H9 (cell line): ENCODE results near the gene SYT9. TPM values are rescaled to one million over a fixed set of nuclear protein-coding genes. Genes with fewer than 3 reads are reported as not detected.

Source experiments
- DNase-seq: peaks from one replicate; pipeline ENCODE4 v3.0.0-alpha.2; 2017
- H2AFZ ChIP-seq: one replicate; pipeline ENCODE4 v1.6.1; 2013; ENCODE audit warnings: mild to moderate bottlenecking, low read length, control low read depth, moderate library complexity
- H2AK5ac ChIP-seq: 2 replicates; pipeline ENCODE4 v1.6.1; 2013; ENCODE audit warnings: low read length, control low read depth, mixed read lengths; ENCODE audit not compliant: insufficient read length
- H2BK120ac ChIP-seq: one replicate; pipeline ENCODE4 v1.6.1; 2013; ENCODE audit warnings: low read depth, mild to moderate bottlenecking, low read length, control low read depth, inconsistent platforms; ENCODE audit not compliant: poor library complexity, severe bottlenecking
- H2BK12ac ChIP-seq: 2 replicates; pipeline ENCODE4 v1.6.1; 2013; ENCODE audit warnings: low read length, control low read depth, mixed read lengths, low read depth; ENCODE audit not compliant: insufficient read length
- H2BK15ac ChIP-seq: 2 replicates; pipeline ENCODE4 v1.6.1; 2013; ENCODE audit warnings: low read depth, low read length, control low read depth
- H2BK20ac ChIP-seq: one replicate; pipeline ENCODE4 v1.6.1; 2013; ENCODE audit warnings: low read depth, mild to moderate bottlenecking, low read length, control low read depth, inconsistent platforms; ENCODE audit not compliant: poor library complexity, severe bottlenecking
- H2BK5ac ChIP-seq: 2 replicates; pipeline ENCODE4 v1.6.1; 2013; ENCODE audit warnings: low read length, control low read depth, mixed read lengths; ENCODE audit not compliant: insufficient read length
- H3K14ac ChIP-seq: 2 replicates; pipeline ENCODE4 v1.6.1; 2013; ENCODE audit warnings: low read length, control low read depth; ENCODE audit not compliant: insufficient read depth
- H3K18ac ChIP-seq: 2 replicates; pipeline ENCODE4 v1.6.1; 2013; ENCODE audit warnings: low read depth, mild to moderate bottlenecking, mixed read lengths, low read length, control low read depth; ENCODE audit not compliant: insufficient read length
- H3K23ac ChIP-seq: 2 replicates; pipeline ENCODE4 v1.6.1; 2013; ENCODE audit warnings: low read length, control low read depth, mixed read lengths, low read depth; ENCODE audit not compliant: insufficient read length
- H3K23me2 ChIP-seq: 2 replicates; pipeline ENCODE4 v1.6.1; 2013; ENCODE audit warnings: low read depth, mild to moderate bottlenecking, mixed read lengths, low read length, control low read depth; ENCODE audit not compliant: insufficient read length, poor library complexity, severe bottlenecking
- H3K27ac ChIP-seq: 2 replicates; pipeline ENCODE4 v1.5.1; 2013; ENCODE audit warnings: low read length, control low read depth, mixed read lengths, low read depth; ENCODE audit not compliant: insufficient read length
- H3K27me3 ChIP-seq: 2 replicates; pipeline ENCODE4 v1.6.1; 2013; ENCODE audit warnings: low read length, control low read depth, inconsistent platforms; ENCODE audit not compliant: insufficient read depth
- H3K4ac ChIP-seq: 2 replicates; pipeline ENCODE4 v1.6.1; 2013; ENCODE audit warnings: low read depth, mild to moderate bottlenecking, control low read depth, inconsistent platforms, low read length, moderate library complexity
- H3K4me1 ChIP-seq: 2 replicates; pipeline ENCODE4 v1.6.1; 2013; ENCODE audit warnings: low read length, control low read depth, inconsistent platforms; ENCODE audit not compliant: insufficient read depth
- H3K4me2 ChIP-seq: 2 replicates; pipeline ENCODE4 v1.6.1; 2013; ENCODE audit warnings: low read length, control low read depth, mixed read lengths; ENCODE audit not compliant: insufficient read length, insufficient read depth
- H3K56ac ChIP-seq: 2 replicates; pipeline ENCODE4 v1.6.1; 2013; ENCODE audit warnings: low read depth, mild to moderate bottlenecking, mixed read lengths, low read length, control low read depth; ENCODE audit not compliant: insufficient read length
- H3K79me1 ChIP-seq: 2 replicates; pipeline ENCODE4 v1.6.1; 2013; ENCODE audit warnings: low read depth, mild to moderate bottlenecking, moderate library complexity, low read length, control low read depth, inconsistent platforms; ENCODE audit not compliant: insufficient read depth, poor library complexity, severe bottlenecking
- H3K79me2 ChIP-seq: 2 replicates; pipeline ENCODE4 v1.6.1; 2013; ENCODE audit warnings: low read length, control low read depth, inconsistent platforms; ENCODE audit not compliant: insufficient read depth
- H3K9ac ChIP-seq: 2 replicates; pipeline ENCODE4 v1.6.1; 2013; ENCODE audit warnings: low read length, control low read depth, mixed read lengths; ENCODE audit not compliant: insufficient read length; ENCODE audit errors: extremely low read depth
- H3K9me3 ChIP-seq: one replicate; pipeline ENCODE4 v1.6.1; 2013; ENCODE audit warnings: low read depth, low read length, inconsistent platforms; ENCODE audit not compliant: control insufficient read depth
- H3T11ph ChIP-seq: one replicate; pipeline ENCODE4 v1.6.1; 2013; ENCODE audit warnings: mild to moderate bottlenecking, low read length, control low read depth, inconsistent platforms
- H4K20me1 ChIP-seq: one replicate; pipeline ENCODE4 v1.6.1; 2013; ENCODE audit not compliant: control insufficient read depth, insufficient read length, insufficient read depth
- H4K5ac ChIP-seq: 2 replicates; pipeline ENCODE4 v1.6.1; 2013; ENCODE audit warnings: low read depth, mild to moderate bottlenecking, mixed read lengths, low read length, control low read depth; ENCODE audit not compliant: insufficient read length
- H4K8ac ChIP-seq: replicated peaks from 2 replicates; pipeline ENCODE4 v1.6.1; 2013; ENCODE audit warnings: low read length, control low read depth, mixed read lengths, low read depth; ENCODE audit not compliant: insufficient read length
- H4K91ac ChIP-seq: 2 replicates; pipeline ENCODE4 v1.6.1; 2013; ENCODE audit warnings: low read depth, mild to moderate bottlenecking, moderate library complexity, mixed read lengths, low read length, control low read depth; ENCODE audit not compliant: insufficient read length
- H3K27ac Mint-ChIP-seq, 3 experiments: 2 replicates in 2 of 3; 3 replicates in 1 of 3; pipeline ENCODE4 v1.8.0; 2020 to 2021; ENCODE audit warnings: mixed read lengths in 3 of 3, mild to moderate bottlenecking in 1 of 3, moderate library complexity in 1 of 3
- H3K27me3 Mint-ChIP-seq: 2 replicates; pipeline ENCODE4 v1.8.0; 2021; ENCODE audit warnings: low read depth, mild to moderate bottlenecking, moderate library complexity, mixed read lengths
- H3K36me3 Mint-ChIP-seq, 3 experiments: 2 replicates in 2 of 3; 3 replicates in 1 of 3; pipeline ENCODE4 v1.8.0; 2020 to 2021; ENCODE audit warnings: low read depth in 3 of 3, mixed read lengths in 3 of 3; ENCODE audit not compliant: insufficient read depth in 1 of 3
- H3K4me1 Mint-ChIP-seq, 2 experiments: 2 replicates each; pipeline ENCODE4 v1.8.0; 2020; ENCODE audit warnings: mixed read lengths in 2 of 2
- H3K4me3 Mint-ChIP-seq, 2 experiments: 2 replicates in 1 of 2; 3 replicates in 1 of 2; pipeline ENCODE4 v1.8.0; 2020 to 2021; ENCODE audit warnings: mild to moderate bottlenecking in 2 of 2, mixed read lengths in 2 of 2, moderate library complexity in 1 of 2
- H3K9me3 Mint-ChIP-seq, 2 experiments: 2 replicates in 1 of 2; 3 replicates in 1 of 2; pipeline ENCODE4 v1.8.0; 2020; ENCODE audit warnings: mild to moderate bottlenecking in 2 of 2, mixed read lengths in 2 of 2, moderate library complexity in 1 of 2
- WGBS: extraction: QIAGEN DNeasy Blood & Tissue Kit; methylation state at CpG from one replicate; pipeline ENCODE4 v1.1.7; 2013; ENCODE audit warnings: missing lambda C conversion rate, low lambda C conversion rate, mixed read lengths; ENCODE audit not compliant: insufficient read length; ENCODE audit errors: extremely low coverage; 5-methylcytosine and 5-hydroxymethylcytosine counted together
- total RNA-seq: library from RNA; stranded (reverse); gene quantifications from 2 replicates; pipeline ENCODE4 v1.2.1, GENCODE V29; 2021
- TF ChIP-seq, protein P1 (sequence below): fragments of 200-600 bp; sonication (generic); conservative IDR thresholded peaks from 3 replicates; pipeline ENCODE4 v1.8.0; 2021; ENCODE audit warnings: antibody characterized with exemption, mild to moderate bottlenecking

Gene SYT9
- total RNA-seq, 1 experiment from 2014 or later = 0.63 TPM

DNA sequence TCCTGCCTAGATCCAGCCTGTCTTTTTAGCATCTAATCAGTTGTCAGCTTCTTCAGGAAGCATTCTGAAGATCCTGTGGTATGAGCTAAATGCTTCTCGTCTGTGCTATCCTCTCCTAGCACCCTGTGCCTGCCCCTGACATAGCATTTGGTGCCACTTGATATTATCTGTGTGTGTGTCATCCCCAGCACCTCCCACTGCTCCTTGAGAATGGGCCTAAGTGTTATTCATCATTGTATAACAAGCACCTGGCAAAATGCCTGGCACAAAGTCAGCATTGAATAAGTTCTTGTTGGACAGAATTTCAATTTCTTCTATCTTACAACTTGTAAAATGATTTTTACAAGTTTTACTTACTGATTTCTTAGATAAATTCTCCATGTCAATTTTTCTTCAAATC lies 205.5 kb downstream of the SYT9 start:
- Histone ChIP-seq H2AFZ (no peak overlapping the region), H3K9ac (no peak overlapping the region), H2AK5ac (no peak overlapping the region), H3K27me3 (no peaks in the 10 kb centered on the region), H2BK5ac (no peak overlapping the region), H4K91ac (no peak overlapping the region), H3K14ac (no peak overlapping the region), H4K20me1 (no peaks in the 10 kb centered on the region), H3T11ph (no peak overlapping the region), H3K23me2 (no peaks in the 10 kb centered on the region), H3K56ac (no peak overlapping the region), H3K79me1 (no peaks in the 10 kb centered on the region), H2BK12ac (no peak overlapping the region), H4K5ac (no peak overlapping the region), H3K18ac (no peak overlapping the region), H3K9me3 (no peaks in the 10 kb centered on the region), H3K27ac (no peak overlapping the region), H2BK15ac (no peak overlapping the region), H2BK20ac (no peak overlapping the region), H4K8ac (no peak overlapping the region), H3K4me1 (no peaks in the 10 kb centered on the region), H3K4me2 (no peak overlapping the region), H3K79me2 (no peaks in the 10 kb centered on the region), H2BK120ac (no peak overlapping the region), H3K23ac (no peak overlapping the region), H3K4ac (no peak overlapping the region)
- Mint-ChIP-seq H3K4me3 (no peak overlapping the region), H3K27me3 (no peaks in the 10 kb centered on the region), H3K27ac (no peak overlapping the region; a peak in 1 of 7 replicates), H3K36me3 (no peaks in the 10 kb centered on the region), H3K4me1 (no peaks in the 10 kb centered on the region), H3K9me3 (no peaks in the 10 kb centered on the region; a peak in 1 of 5 replicates)
- no CpG with 5 or more reads among the region's 1 CpG for WGBS
- TF ChIP-seq, protein P1, sequence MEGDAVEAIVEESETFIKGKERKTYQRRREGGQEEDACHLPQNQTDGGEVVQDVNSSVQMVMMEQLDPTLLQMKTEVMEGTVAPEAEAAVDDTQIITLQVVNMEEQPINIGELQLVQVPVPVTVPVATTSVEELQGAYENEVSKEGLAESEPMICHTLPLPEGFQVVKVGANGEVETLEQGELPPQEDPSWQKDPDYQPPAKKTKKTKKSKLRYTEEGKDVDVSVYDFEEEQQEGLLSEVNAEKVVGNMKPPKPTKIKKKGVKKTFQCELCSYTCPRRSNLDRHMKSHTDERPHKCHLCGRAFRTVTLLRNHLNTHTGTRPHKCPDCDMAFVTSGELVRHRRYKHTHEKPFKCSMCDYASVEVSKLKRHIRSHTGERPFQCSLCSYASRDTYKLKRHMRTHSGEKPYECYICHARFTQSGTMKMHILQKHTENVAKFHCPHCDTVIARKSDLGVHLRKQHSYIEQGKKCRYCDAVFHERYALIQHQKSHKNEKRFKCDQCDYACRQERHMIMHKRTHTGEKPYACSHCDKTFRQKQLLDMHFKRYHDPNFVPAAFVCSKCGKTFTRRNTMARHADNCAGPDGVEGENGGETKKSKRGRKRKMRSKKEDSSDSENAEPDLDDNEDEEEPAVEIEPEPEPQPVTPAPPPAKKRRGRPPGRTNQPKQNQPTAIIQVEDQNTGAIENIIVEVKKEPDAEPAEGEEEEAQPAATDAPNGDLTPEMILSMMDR = no peak
- DNase-seq = no peak
